HG03442 (cell line): ENCODE data around the gene SORCS3.
A peak's percentile ranks its signal among the peaks of the same experiment; 100 is the strongest.

Experiments
- ATAC-seq: cut with Tn5 transposase; IDR thresholded peaks from one replicate; pipeline ENCODE4 v1.9.1; 2021; ENCODE audit warnings: mild to moderate bottlenecking, moderate library complexity; ENCODE audit not compliant: unreplicated experiment

The SORCS3 gene

DNA sequence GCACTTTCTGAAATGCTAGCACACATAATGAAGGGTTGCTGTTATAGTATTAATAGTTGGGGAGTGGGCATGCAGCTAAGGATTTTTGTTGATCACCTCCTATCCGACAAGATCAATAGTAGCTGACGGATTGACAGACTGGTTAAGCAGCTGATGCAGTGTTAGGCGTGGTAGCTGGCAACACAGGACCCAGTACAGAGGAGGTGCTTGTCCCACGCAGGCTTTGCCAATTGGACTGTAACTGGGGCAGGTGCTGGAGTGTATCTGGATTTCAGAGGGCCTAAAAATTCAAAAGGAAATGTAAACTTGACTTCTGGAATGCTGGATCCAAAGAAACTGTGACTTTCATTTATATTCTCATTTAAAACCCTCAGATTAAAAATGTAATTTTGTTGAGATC is 340.9 kb downstream of the SORCS3 start:
- ATAC-seq, result no peak

GRCh38 chr10:104988686-104989085 is 347.6 kb downstream of the SORCS3 start:
- no peak for ATAC-seq

- no peak for ATAC-seq
These were observed 348.8 kb downstream of the SORCS3 start for GRCh38 chr10:104989880-104990279.

DNA sequence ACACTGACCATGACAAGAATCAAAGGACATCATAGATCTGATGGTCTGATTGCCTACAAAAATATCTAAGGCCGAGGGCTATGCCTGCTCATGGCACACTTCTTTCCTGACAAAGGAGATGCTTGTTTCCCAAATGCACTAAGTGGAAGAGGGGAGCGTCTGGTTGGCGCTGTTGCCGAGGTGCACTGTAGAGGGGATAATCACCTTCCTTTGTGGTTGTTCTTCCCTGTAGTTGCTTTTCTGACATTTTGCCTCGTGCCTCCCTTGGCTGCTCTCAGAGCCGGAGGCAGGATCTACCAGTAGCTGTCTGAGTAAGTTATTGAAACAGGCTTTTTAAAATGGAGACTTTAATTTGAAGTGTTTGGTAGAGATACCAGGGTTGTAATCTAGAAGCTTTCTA is 352.0 kb downstream of the SORCS3 start:
- ATAC-seq, result no peak

- no peak for ATAC-seq
These were observed 360.2 kb downstream of the SORCS3 start for GRCh38 chr10:105001269-105001668.

DNA sequence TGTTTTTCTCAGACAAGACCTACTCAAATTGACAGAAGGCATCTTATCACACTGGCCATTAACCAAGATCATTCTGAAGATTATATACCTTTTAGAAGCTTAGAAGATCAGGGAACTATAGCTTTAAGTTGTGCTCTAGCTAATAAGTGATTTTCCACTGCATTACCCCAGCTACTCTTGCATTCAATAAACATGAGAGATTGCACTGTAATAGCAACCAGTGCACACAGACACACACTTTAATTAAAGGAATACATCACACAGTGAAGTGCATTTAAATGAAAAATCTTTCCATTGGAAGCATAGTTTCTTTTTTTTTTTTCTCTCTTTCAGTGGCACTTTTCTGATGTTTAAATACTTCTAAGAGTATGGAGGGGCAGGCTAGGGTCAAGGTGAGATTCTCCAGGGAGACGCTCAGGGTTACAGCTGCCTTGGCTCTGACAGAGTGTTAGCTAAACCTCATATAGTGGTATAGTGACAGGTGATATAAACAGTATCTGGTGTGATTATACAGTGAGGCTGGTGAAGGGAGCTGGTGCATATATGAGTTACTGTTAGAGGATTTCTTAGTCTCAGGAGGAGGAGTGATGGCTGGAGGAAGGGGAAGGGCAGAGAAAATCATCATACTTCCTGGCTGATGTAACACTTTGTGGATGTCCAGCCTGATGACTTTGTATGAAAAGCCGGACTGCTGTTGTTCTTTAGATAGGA is 369.5 kb downstream of the SORCS3 start:
- ATAC-seq, result no peak

GRCh38 chr10:105017116-105017515 is 376.0 kb downstream of the SORCS3 start:
- no peak for ATAC-seq

- ATAC-seq, result no peak
These were observed 376.6 kb downstream of the SORCS3 start for GRCh38 chr10:105017691-105018090.

- no peak for ATAC-seq
These were observed 382.4 kb downstream of the SORCS3 start for GRCh38 chr10:105023211-105024111.

DNA sequence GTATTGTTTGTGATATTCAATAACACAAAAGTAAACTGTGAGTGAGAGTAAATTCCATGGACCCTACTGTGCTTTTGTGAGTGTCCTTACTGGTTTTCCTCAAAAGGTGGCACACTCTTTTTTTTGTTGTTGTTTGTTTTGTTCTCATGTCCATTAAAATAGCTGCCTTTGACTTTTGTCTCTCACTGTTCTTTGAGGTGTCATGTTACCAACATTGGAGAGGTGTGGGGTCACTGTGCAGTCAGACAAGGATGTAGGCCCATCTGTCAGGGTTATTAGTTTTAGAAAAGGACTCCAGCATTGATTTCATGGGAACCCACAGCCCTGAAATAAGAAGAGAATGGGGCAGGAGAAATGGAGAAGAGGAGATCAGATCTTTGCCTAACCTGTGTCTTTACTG is 383.1 kb downstream of the SORCS3 start:
- no peak for ATAC-seq

DNA sequence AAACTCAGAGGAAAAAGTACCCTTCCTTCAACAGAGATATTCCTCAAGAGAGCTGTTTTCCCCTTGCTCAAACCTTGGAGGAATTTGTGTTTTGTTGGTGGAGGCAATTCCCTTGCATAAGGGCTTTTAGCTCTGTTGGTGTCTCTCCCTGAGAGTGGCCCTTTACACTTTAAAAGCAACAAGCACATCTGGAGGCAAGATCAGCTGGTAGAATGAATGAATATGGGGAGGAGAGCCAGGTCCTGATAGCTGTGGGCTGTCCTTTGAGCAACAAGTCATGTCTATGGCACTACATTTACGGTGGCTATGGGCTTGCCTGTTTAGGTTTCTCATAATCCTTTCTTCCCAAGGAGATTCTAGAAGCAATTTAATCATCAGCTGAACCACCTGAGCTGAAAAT is 384.0 kb downstream of the SORCS3 start:
- no peak for ATAC-seq

DNA sequence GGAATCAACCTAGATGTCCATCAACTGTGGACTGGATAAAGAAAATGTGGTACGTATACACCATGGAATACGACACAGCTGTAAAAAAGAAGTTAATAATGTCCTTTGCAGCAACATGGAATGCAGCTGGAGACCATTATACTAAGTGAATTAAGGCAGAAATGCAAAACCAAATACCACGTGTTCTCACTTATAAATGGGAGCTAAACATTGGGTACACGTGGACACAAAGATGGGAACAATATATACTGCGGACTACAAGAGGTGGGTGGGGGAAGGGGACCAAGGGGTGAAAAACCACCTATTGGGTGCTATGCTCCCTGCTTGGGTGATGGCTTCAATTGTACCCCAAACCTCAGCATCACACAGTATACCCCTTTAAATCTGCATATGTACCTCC is 385.5 kb downstream of the SORCS3 start:
- no peak for ATAC-seq

DNA sequence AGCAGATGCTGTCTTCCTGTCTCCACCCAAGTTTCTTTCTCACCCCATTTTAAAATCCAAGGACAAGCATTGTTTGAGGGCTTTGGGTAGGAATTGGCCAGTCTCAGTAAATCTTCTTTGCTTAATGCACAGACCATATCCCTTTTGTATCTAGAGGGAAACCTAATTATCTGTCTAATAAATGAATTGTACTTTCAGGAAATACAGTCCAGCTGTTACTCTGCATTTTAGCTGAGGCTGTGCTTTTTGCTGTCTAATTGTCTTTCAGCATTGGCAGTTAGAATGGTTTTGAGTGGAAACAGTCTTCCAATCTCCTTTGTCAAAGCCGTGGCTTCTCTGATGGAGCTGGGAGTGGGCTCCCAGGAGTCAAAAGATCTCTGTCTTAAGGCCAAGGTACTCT is 388.2 kb downstream of the SORCS3 start:
- no peak for ATAC-seq

DNA sequence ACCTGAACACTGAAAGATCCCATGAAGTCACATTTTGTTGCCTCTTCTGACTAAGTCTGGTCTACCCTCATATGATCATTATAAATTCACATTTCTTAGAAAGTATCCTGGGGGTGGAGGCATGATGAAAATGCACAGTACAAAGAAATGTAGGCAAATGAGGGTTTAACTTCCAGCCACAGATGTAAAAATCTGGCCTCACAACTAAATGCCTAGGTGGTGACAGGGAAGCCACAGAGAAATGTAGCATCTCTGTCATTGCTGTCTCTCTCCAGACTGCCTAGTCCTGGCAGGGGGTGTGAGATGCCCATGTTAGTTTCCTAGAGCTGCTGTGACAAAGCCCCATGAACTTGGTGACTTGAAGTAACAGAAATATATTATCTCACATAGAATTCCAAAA is 395.9 kb downstream of the SORCS3 start:
- no peak for ATAC-seq

- no peak for ATAC-seq
These were observed 400.9 kb downstream of the SORCS3 start for GRCh38 chr10:105041956-105042355.

DNA sequence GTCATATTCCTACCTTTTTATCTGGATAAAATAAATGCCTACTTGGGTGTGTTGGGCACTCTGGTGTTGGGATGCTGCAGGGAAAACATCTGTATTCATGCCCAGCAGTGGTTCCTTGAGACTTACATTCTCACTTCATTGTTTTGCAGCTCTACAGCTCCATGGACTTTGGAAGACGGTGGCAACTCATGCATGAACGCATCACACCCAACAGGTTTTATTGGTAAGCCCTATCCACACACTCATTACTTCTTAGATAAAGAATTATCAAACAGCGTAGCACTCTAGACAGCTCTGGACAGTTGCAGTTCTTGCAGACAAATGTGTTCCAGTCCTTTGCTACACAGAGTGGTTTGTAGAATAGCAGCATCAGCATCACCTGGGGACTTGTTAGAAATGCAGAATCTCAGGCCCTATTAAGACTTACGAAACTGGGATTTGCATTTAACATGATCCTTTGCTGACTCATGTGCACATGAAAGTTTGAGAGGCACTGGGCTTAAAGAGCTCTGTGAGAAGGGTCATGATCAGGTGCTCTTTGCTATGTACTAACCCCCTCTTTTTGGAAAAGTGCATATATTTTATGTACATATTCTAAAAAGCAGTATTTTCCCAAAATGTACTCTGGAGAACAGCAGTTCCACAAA is 401.9 kb downstream of the SORCS3 start:
- no peak for ATAC-seq

- ATAC-seq, result no peak
These were observed 403.8 kb downstream of the SORCS3 start for GRCh38 chr10:105044902-105045301.

DNA sequence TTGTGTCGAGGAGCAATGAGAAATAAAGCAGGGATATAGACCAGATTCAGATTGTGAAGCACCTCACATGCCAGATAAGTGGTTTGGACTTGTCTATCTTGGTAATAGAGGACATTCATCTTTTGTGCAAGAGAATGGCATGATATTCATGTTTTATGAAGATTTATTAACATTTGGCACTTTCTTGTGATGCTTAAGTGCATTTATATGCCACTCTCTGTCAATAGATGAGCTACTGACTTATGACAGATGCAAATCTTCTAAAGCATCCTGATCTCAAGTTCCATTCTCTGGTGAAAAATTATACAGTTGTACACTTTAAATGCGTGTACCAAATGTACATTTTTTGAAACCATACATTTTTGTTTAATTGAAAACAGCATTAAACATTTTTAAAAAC is 415.3 kb downstream of the SORCS3 start:
- no peak for ATAC-seq

DNA sequence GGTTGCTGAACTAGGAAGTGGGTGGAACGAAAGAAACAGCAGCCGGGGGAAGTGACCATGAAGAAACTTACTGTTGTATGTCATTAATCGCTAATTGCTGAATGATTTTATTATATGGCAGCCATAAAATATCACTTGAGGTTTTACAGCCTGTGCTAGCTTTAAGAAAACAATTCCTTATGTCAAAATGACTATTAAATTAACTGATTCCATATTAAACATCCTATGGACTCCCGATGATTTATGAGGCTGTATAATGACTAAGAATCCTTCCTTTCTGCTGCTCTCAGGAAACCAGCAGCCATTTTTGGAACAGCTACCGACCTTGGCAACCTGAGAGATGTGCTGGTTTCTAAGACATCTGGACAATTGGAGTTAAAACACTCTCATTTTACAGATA is 421.9 kb downstream of the SORCS3 start:
- no peak for ATAC-seq

DNA sequence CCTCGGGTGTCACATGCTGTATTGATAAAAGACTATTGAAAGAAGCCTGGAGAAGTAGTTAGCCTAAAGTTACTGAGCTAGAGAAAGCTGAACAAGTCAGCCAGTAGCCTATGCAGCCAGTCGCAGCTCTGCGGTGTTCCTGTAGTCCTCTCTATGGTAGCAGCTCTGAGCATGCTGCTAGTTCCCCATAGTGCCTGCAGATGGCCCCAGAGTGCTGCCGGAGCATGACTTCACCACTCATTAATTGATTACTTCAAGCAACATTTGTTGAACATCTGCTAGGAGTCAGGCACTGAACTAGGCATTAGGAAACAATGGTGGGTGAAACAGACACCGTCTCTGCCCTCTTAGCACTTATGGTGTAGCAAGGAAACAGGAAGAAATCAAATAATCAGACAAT is 422.7 kb downstream of the SORCS3 start:
- ATAC-seq, result peak; percentile 79

DNA sequence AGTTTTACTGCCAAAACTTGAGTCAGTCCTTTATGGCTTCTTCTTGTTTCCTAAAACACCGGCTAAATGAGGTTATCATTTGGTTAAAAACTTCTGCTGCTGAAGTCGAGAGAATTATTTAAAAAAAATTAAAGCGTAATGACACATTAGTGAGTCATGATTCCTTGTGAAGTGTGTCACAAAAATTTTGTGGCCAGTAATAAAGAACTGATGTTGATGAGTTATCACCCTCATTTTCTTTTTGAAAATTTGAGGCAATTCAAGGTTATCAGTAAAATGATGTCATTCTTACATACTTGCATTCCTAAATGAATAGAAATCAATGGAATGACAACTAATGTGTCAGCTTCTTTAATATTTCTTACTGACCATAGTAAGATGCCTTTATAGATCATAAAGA is 427.4 kb downstream of the SORCS3 start:
- no peak for ATAC-seq

DNA sequence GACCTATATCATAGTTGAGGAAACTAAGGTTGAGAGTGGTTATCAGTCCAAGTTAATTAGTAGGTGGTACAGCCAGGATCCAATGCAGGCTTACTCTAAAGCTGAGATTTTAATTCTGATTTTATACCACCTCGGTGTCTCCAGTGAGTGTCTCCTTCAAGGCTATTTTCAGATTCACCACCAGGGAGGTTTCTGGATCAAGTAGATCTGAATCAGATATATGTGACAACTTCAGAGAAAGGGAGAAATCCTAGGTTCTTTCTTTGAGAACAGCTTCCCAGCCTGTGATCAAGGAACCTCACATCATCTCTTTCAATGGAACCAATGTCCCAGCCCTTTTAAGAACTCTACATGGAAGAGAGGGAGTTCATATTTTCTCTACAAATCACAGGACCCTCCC is 429.2 kb downstream of the SORCS3 start:
- ATAC-seq, result no peak
